ENCODE results near the gene XRN2.

XRN2 gene

GRCh38 chr20:21432911-21433310 lies 129.8 kb downstream of the XRN2 start:
- Histone ChIP-seq H3K9me3 (ENCODE audit: control insufficient read depth, insufficient read depth, low read depth, low read length) (no peaks in the 10 kb centered on the region), H3K36me3 (ENCODE audit: control insufficient read depth, insufficient read depth, low read length) (no peaks in the 10 kb centered on the region), H3K4me3 (ENCODE audit: low read depth, low read length) (no peak overlapping the region), H3K4me1 (ENCODE audit: control insufficient read depth, insufficient read depth, low read length) (0 out of 2 replicates have a peak, but pooled peaks cover 4% of the 10 kb centered on the region), H3K9ac (ENCODE audit: low read length) (no peak overlapping the region), H3K27me3 (ENCODE audit: control insufficient read depth, insufficient read depth, low read length) (peaks cover 5% of the 10 kb centered on the region; the same call in 1 of the 2 replicates), H3K27ac (ENCODE audit: low read depth, low read length) (no peak overlapping the region)

- Histone ChIP-seq H3K27ac (ENCODE audit: low read depth, low read length) (no peak overlapping the region), H3K36me3 (ENCODE audit: control insufficient read depth, insufficient read depth, low read length) (no peaks in the 10 kb centered on the region), H3K4me3 (ENCODE audit: low read depth, low read length) (no peak overlapping the region)
Measured at GRCh38 chr20:21433329-21433890, 130.3 kb downstream of the XRN2 start.

GRCh38 chr20:21435576-21435975 lies 132.4 kb downstream of the XRN2 start:
- Histone ChIP-seq H3K9me3 (ENCODE audit: control insufficient read depth, insufficient read depth, low read depth, low read length) (no peaks in the 10 kb centered on the region), H3K27me3 (ENCODE audit: control insufficient read depth, insufficient read depth, low read length) (peaks cover 5% of the 10 kb centered on the region; the same call in 1 of the 2 replicates), H3K4me1 (ENCODE audit: control insufficient read depth, insufficient read depth, low read length) (0 out of 2 replicates have a peak, but pooled peaks cover 4% of the 10 kb centered on the region), H3K4me3 (ENCODE audit: low read depth, low read length) (no peak overlapping the region), H3K36me3 (ENCODE audit: control insufficient read depth, insufficient read depth, low read length) (no peaks in the 10 kb centered on the region), H3K27ac (ENCODE audit: low read depth, low read length) (no peak overlapping the region), H3K9ac (ENCODE audit: low read length) (no peak overlapping the region)

More at GRCh38 chr20:21433329-21433890, 130.3 kb downstream of the XRN2 start:
- 0 out of 2 replicates have a peak, but pooled peaks cover 4% of the 10 kb centered on the region for H3K4me1 ChIP-seq (ENCODE audit: control insufficient read depth, insufficient read depth, low read length)
- H3K27me3 ChIP-seq (ENCODE audit: control insufficient read depth, insufficient read depth, low read length): peaks cover 5% of the 10 kb centered on the region; the same call in 1 of the 2 replicates
- H3K9me3 ChIP-seq (ENCODE audit: control insufficient read depth, insufficient read depth, low read depth, low read length): no peaks in the 10 kb centered on the region
- no peak overlapping the region for H3K9ac ChIP-seq (ENCODE audit: low read length)

- Histone ChIP-seq H3K9me3 (ENCODE audit: control insufficient read depth, insufficient read depth, low read depth, low read length) (no peaks in the 10 kb centered on the region), H3K9ac (ENCODE audit: low read length) (no peak overlapping the region), H3K27me3 (ENCODE audit: control insufficient read depth, insufficient read depth, low read length) (peaks cover 5% of the 10 kb centered on the region; the same call in 1 of the 2 replicates), H3K27ac (ENCODE audit: low read depth, low read length) (no peak overlapping the region), H3K4me1 (ENCODE audit: control insufficient read depth, insufficient read depth, low read length) (0 out of 2 replicates have a peak, but pooled peaks cover 4% of the 10 kb centered on the region), H3K36me3 (ENCODE audit: control insufficient read depth, insufficient read depth, low read length) (no peaks in the 10 kb centered on the region), H3K4me3 (ENCODE audit: low read depth, low read length) (no peak overlapping the region)
Measured at GRCh38 chr20:21436205-21436604, 133.1 kb downstream of the XRN2 start.

- Histone ChIP-seq H3K36me3 (ENCODE audit: control insufficient read depth, insufficient read depth, low read length) (no peaks in the 10 kb centered on the region), H3K9ac (ENCODE audit: low read length) (no peak overlapping the region)
Measured at GRCh38 chr20:21437248-21437647, 134.1 kb downstream of the XRN2 start.

GRCh38 chr20:21437816-21438215 lies 134.7 kb downstream of the XRN2 start:
- H3K9me3 ChIP-seq (ENCODE audit: control insufficient read depth, insufficient read depth, low read depth, low read length): no peaks in the 10 kb centered on the region
- no peaks in the 10 kb centered on the region for H3K36me3 ChIP-seq (ENCODE audit: control insufficient read depth, insufficient read depth, low read length)
- H3K27me3 ChIP-seq (ENCODE audit: control insufficient read depth, insufficient read depth, low read length): peaks cover 5% of the 10 kb centered on the region; the same call in 1 of the 2 replicates
- H3K9ac ChIP-seq (ENCODE audit: low read length): no peak overlapping the region
- H3K4me3 ChIP-seq (ENCODE audit: low read depth, low read length): no peak overlapping the region
- 0 out of 2 replicates have a peak, but pooled peaks cover 4% of the 10 kb centered on the region for H3K4me1 ChIP-seq (ENCODE audit: control insufficient read depth, insufficient read depth, low read length)
- no peak overlapping the region for H3K27ac ChIP-seq (ENCODE audit: low read depth, low read length)

More at GRCh38 chr20:21437248-21437647, 134.1 kb downstream of the XRN2 start:
- Histone ChIP-seq H3K27ac (ENCODE audit: low read depth, low read length) (no peak overlapping the region), H3K4me3 (ENCODE audit: low read depth, low read length) (no peak overlapping the region), H3K27me3 (ENCODE audit: control insufficient read depth, insufficient read depth, low read length) (peaks cover 5% of the 10 kb centered on the region; the same call in 1 of the 2 replicates), H3K4me1 (ENCODE audit: control insufficient read depth, insufficient read depth, low read length) (0 out of 2 replicates have a peak, but pooled peaks cover 4% of the 10 kb centered on the region), H3K9me3 (ENCODE audit: control insufficient read depth, insufficient read depth, low read depth, low read length) (no peaks in the 10 kb centered on the region)
